ENCODE measurements around the gene TGM5. TPM values are rescaled to one million over a fixed set of nuclear protein-coding genes. Genes with fewer than 3 reads are reported as not detected.
A peak's percentile ranks its signal among the peaks of the same experiment; 100 is the strongest.

The TGM5 gene
- total and polyA plus RNA-seq, 2 donors (not counting 3 experiments of a cell fraction or from before 2014, with no cell fraction given) = not detected

GRCh38 chr15:43253431-43254403 is 13.0 kb downstream of the TGM5 start:
- H3K79me2 ChIP-seq (ENCODE audit: control insufficient read depth, insufficient read depth, low read length) = no peaks in the 10 kb centered on the region
- H2AFZ ChIP-seq (ENCODE audit: low read depth, low read length) = no peak overlapping the region
- no peaks in the 10 kb centered on the region for H4K20me1 ChIP-seq (replicated peaks; ENCODE audit: control insufficient read depth, extremely low read depth, insufficient read depth, low read length)
- FAIRE-seq (no peak), DNase-seq (ENCODE audit: low read depth, low spot score) (peak; percentile 30)
- CTCF ChIA-PET = interaction anchor here (1.0 to 1.5 kb wide), 4 partner anchors 18 to 32 kb away, joined by 3 to 6 read pairs (median 4); no protein-coding TSS in a partner anchor
- H3K36me3 ChIP-seq (ENCODE audit: control insufficient read depth in 2 of 2, extremely low read depth in 1 of 2, insufficient read depth in 2 of 2, low read length in 2 of 2) = no peaks in the 10 kb centered on the region
- no TSS peak for BruUV-seq (replicated peaks)
- no peak overlapping the region for H3K9ac ChIP-seq (replicated peaks; ENCODE audit: extremely low read depth, insufficient read depth, low read length)
- H3K9me3 ChIP-seq (replicated peaks; ENCODE audit: control insufficient read depth, insufficient read depth, low read length) = no peaks in the 10 kb centered on the region
- H3K27me3 ChIP-seq (ENCODE audit: control insufficient read depth in 2 of 2, insufficient read depth in 2 of 2, low read length in 2 of 2) = peaks cover 3 to 7% of the 10 kb centered on the region in 2 experiments
- intact Hi-C loops (cut with micrococcal nuclease) = no loop called here
- no peaks in the 10 kb centered on the region for H3K9me1 ChIP-seq (replicated peaks; ENCODE audit: control insufficient read depth, extremely low read depth, insufficient read depth, low read length)
- TF ChIP-seq FOS (IDR thresholded peaks at IDR 0.05; ENCODE audit: borderline replicate concordance, insufficient read depth, low read length) = no peak
- TF ChIP-seq EZH2 (IDR thresholded peaks at IDR 0.05; ENCODE audit: borderline replicate concordance, low read depth, low read length, severe bottlenecking) = no peak
- no peak for TF ChIP-seq MAX (IDR thresholded peaks at IDR 0.05; ENCODE audit: insufficient read depth, insufficient read length)
- TF ChIP-seq GATA2 (IDR thresholded peaks at IDR 0.05; ENCODE audit: insufficient read depth, insufficient read length, low read depth, low read length) = no peak
- TF ChIP-seq POLR2AphosphoS5 (IDR thresholded peaks at IDR 0.05; ENCODE audit: insufficient read depth, low read depth, low read length) = no peak
- no peak for TF ChIP-seq MYC (IDR thresholded peaks at IDR 0.05; ENCODE audit: low read depth, low read length)
- no peak for TF ChIP-seq POLR2A (IDR thresholded peaks at IDR 0.05; ENCODE audit: low read depth, low read length)
- no peak for TF ChIP-seq JUN (IDR thresholded peaks at IDR 0.05; ENCODE audit: borderline replicate concordance, insufficient read depth, insufficient read length, low read depth)
- TF ChIP-seq CTCF (IDR thresholded peaks at IDR 0.05; ENCODE audit: extremely low read depth in 1 of 2, insufficient read depth in 1 of 2, low read depth in 1 of 2, low read length in 2 of 2) = no peak
- H3K4me2 ChIP-seq (ENCODE audit: insufficient read depth, low read length) = no peak overlapping the region
- H3K27ac ChIP-seq (ENCODE audit: insufficient read depth, low read depth, low read length) = no peak overlapping the region
- dilution Hi-C loops (cut with MboI; ENCODE audit: extremely low pct_ligation_motif_present, low sequenced_read_pairs) = no loop called here
- no peaks in the 10 kb centered on the region for H3K4me1 ChIP-seq (ENCODE audit: control insufficient read depth, extremely low read depth, insufficient read depth, low read length)
- POLR2A ChIA-PET = no interaction called here
- no peak overlapping the region for H3K4me3 ChIP-seq (replicated peaks in 1 of 3; ENCODE audit: insufficient read depth in 1 of 3, low read depth in 1 of 3, low read length in 3 of 3)
